Activated naive CD8-positive, alpha-beta T cell (primary cell): ENCODE results near the gene WDR37.
"Not testable (repeated sequence)": the region's sequence is repeated elsewhere in the genome, so short reads cannot be mapped to it uniquely, and the experiment has no call there.

Source experiments
- H3K27ac Mint-ChIP-seq: one replicate; pipeline ENCODE4 v1.8.0; 2021; ENCODE audit warnings: mixed read lengths
- H3K27me3 Mint-ChIP-seq: one replicate; pipeline ENCODE4 v1.8.0; 2021; ENCODE audit warnings: mixed read lengths
- H3K36me3 Mint-ChIP-seq: one replicate; pipeline ENCODE4 v1.8.0; 2021; ENCODE audit warnings: mixed read lengths
- H3K4me1 Mint-ChIP-seq: one replicate; pipeline ENCODE4 v1.8.0; 2021; ENCODE audit warnings: low read depth, mixed read lengths
- H3K4me3 Mint-ChIP-seq: one replicate; pipeline ENCODE4 v1.8.0; 2021; ENCODE audit warnings: mild to moderate bottlenecking, mixed read lengths
- H3K9me3 Mint-ChIP-seq: one replicate; pipeline ENCODE4 v1.8.0; 2021; ENCODE audit warnings: low read depth, mixed read lengths

The WDR37 gene, protein sequence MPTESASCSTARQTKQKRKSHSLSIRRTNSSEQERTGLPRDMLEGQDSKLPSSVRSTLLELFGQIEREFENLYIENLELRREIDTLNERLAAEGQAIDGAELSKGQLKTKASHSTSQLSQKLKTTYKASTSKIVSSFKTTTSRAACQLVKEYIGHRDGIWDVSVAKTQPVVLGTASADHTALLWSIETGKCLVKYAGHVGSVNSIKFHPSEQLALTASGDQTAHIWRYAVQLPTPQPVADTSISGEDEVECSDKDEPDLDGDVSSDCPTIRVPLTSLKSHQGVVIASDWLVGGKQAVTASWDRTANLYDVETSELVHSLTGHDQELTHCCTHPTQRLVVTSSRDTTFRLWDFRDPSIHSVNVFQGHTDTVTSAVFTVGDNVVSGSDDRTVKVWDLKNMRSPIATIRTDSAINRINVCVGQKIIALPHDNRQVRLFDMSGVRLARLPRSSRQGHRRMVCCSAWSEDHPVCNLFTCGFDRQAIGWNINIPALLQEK

GRCh38 chr10:1056326-1057105, at the start of gene WDR37:
Gene WDR37 (plus strand): TSS chr10:1056385. CDS start chr10:1072156, 15,771 bp downstream.
- Mint-ChIP-seq H3K27ac (peak within 1 kb of the TSS; percentile 92), H3K9me3 (no peaks in the 10 kb centered on the region), H3K36me3 (peaks cover 2% of the 10 kb centered on the region), H3K4me3 (peak within 1 kb of the TSS; percentile 94), H3K4me1 (peaks cover 81% of the 10 kb centered on the region), H3K27me3 (no peaks in the 10 kb centered on the region)

DNA sequence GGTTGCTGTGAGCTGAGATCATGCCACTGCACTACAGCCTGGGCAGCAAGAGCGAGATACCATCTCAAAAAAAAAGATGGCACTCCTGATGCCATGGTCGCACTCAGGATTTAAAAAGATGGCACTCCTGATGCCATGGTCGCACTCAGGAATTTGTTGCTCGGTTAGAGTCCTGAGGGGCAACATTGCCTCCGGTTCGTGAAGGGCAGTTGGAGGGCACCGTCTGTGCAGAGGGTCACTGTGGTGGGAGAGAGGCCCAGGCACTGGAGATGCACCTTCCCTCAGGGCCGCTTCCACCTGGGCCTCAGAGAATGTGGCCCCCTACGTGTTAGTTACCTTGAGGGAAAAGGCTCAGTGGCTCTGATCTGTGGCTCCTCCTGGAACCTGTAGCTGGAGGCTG, 49.6 kb upstream of the WDR37 start:
- H3K27me3 Mint-ChIP-seq, result no peaks in the 10 kb centered on the region
- peaks cover 4% of the 10 kb centered on the region for H3K9me3 Mint-ChIP-seq
- no peak overlapping the region for H3K27ac Mint-ChIP-seq
- no peak overlapping the region for H3K4me3 Mint-ChIP-seq
- H3K36me3 Mint-ChIP-seq, result peaks cover 29% of the 10 kb centered on the region
- H3K4me1 Mint-ChIP-seq, result peaks cover 6% of the 10 kb centered on the region

DNA sequence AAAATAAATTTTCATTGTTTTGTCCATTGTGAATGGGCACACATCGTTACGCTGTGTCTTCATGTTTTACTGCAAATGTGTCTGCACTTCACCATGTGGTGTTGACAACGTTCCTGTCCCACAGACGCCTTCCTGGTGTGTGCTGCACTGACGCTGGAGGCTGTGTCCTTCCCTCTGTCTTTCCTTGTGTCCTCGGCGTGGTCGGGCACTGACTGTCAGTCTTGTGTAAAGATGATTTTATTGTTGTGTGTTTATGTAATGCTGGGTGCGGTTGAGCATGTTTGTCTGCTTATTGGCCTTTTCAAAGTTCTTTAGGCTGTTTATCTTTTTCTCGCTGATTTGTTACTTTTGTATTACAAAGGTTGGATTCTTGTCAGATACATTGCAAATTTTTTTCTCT, 48.6 kb upstream of the WDR37 start:
- H3K27ac Mint-ChIP-seq, result peak overlapping the region; percentile 46
- H3K4me1 Mint-ChIP-seq, result peaks cover 3% of the 10 kb centered on the region
- H3K9me3 Mint-ChIP-seq, result no peaks in the 10 kb centered on the region
- peaks cover 23% of the 10 kb centered on the region for H3K36me3 Mint-ChIP-seq
- H3K4me3 Mint-ChIP-seq, result no peak overlapping the region
- H3K27me3 Mint-ChIP-seq, result no peaks in the 10 kb centered on the region

DNA sequence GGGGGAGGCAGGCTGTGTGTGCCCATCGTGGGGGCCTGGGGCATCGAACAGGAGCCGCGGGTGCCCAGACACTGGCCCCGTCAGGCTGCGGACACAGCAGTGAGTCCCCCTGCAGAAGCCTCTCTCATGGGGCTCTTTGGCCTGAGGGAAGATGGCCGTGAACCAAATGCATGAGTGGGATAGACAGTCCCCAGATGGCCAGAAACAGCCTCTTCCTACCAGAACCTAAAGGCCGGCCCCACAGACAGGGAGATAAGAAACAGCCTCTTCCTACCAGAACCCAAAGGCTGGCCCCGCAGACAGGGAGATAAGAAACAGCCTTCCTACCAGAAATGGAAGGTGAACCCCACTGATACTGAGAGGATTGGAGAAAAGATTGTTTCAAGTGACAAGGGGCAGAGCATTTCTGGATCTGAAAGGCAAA, 47.1 kb upstream of the WDR37 start:
- Mint-ChIP-seq H3K27me3 (no peaks in the 10 kb centered on the region), H3K4me1 (peaks cover 3% of the 10 kb centered on the region), H3K36me3 (peaks cover 15% of the 10 kb centered on the region), H3K9me3 (no peaks in the 10 kb centered on the region), H3K27ac (peak overlapping the region; percentile 11), H3K4me3 (no peak overlapping the region)

DNA sequence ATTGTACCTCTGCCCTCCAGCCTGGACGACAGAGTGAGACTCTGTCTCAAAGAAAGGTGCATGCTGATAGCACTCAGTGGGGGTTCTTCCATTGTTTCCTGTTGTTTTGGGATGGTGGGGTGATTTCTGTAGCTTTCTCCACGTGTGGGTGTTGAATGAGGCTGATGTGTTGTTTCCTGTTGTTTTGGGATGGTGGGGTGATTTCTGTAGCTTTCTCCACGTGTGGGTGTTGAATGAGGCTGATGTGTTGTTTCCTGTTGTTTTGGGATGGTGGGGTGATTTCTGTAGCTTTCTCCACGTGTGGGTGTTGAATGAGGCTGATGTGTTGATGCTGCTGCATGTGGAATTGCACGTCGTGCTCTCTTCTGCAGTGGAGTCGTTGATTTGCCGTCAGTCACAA, 46.2 kb upstream of the WDR37 start:
- H3K36me3 Mint-ChIP-seq, result peaks cover 15% of the 10 kb centered on the region
- not testable (repeated sequence) for H3K27me3 Mint-ChIP-seq, H3K9me3 Mint-ChIP-seq, H3K4me3 Mint-ChIP-seq, H3K4me1 Mint-ChIP-seq
- H3K27ac Mint-ChIP-seq, result peak overlapping the region; percentile 11

DNA sequence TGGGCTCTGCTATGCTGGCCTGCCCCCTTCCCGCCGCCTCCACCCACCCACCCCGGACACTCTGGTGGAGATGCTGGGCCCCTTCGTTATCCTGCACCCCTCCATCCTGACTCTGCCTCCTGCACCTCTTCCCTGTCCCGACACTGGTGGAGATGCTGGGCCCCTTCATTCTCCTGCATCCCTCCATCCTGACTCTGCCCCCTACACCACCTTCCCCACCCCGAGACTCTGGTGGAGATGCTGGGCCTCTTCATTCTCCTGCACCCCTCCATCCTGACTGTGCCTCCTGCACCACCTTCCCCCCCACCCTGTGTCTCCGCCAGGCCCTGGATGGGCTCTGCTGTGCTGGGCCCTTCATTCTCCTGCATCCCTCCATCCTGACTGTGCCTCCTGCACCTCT, 45.5 kb upstream of the WDR37 start:
- H3K4me3 Mint-ChIP-seq, result no peak overlapping the region
- H3K27me3 Mint-ChIP-seq, result no peaks in the 10 kb centered on the region
- H3K9me3 Mint-ChIP-seq, result no peaks in the 10 kb centered on the region
- H3K36me3 Mint-ChIP-seq, result peaks cover 11% of the 10 kb centered on the region
- no peak overlapping the region for H3K27ac Mint-ChIP-seq
- H3K4me1 Mint-ChIP-seq, result peaks cover 3% of the 10 kb centered on the region

GRCh38 chr10:1011696-1012095, 44.5 kb upstream of the WDR37 start:
- H3K9me3 Mint-ChIP-seq, result no peaks in the 10 kb centered on the region
- H3K27me3 Mint-ChIP-seq, result no peaks in the 10 kb centered on the region
- no peak overlapping the region for H3K27ac Mint-ChIP-seq
- peaks cover 3% of the 10 kb centered on the region for H3K4me1 Mint-ChIP-seq
- no peak overlapping the region for H3K4me3 Mint-ChIP-seq
- peaks cover 10% of the 10 kb centered on the region for H3K36me3 Mint-ChIP-seq

DNA sequence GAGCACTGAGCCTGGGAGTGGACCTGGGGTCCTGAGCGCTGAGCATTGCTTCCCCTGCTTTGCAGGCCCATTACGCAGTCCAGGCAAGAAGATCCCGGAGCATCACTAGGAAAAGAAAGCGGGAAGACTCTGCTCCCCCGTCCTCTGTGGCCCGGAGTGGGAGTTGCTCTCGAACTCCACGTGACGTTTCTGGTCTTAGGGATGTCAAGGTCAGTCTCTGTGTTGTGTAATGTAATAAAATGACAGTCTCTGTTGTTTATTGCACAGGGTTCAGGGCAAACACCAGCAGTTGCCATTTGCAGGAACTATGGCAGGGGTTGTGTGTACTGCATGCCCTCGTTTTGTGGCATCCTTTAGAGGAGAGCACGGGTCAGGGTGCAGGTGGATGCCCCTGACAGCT, 40.5 kb upstream of the WDR37 start:
- Mint-ChIP-seq H3K4me3 (no peak overlapping the region), H3K4me1 (peaks cover 3% of the 10 kb centered on the region), H3K36me3 (peaks cover 7% of the 10 kb centered on the region), H3K27me3 (no peaks in the 10 kb centered on the region), H3K9me3 (no peaks in the 10 kb centered on the region), H3K27ac (no peak overlapping the region)

GRCh38 chr10:1019362-1019761, 36.8 kb upstream of the WDR37 start:
- H3K27me3 Mint-ChIP-seq, result no peaks in the 10 kb centered on the region
- peaks cover 3% of the 10 kb centered on the region for H3K36me3 Mint-ChIP-seq

DNA sequence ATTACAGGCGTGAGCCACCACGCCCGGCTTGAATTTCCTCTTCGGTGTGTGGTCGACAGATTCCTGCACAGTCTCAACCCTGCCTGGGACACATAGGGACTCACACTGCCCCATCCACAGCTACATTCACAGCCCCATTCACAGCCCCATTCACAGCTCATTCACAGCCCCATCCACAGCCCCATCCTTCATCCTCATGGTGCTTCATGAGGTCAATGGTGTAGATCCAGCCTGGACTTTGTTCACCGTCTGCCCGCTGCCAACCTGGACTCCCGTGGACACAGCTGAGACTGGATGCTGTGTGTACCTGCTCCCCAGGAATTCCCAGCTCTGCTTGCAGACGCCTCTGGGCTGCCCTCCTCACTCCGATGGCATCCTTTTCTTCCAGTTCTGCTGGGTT, 35.7 kb upstream of the WDR37 start:
- Mint-ChIP-seq H3K36me3 (peaks cover 3% of the 10 kb centered on the region), H3K9me3 (no peaks in the 10 kb centered on the region), H3K4me1 (no peaks in the 10 kb centered on the region), H3K27ac (no peak overlapping the region), H3K4me3 (no peak overlapping the region), H3K27me3 (no peaks in the 10 kb centered on the region)

More at GRCh38 chr10:1019362-1019761, 36.8 kb upstream of the WDR37 start:
- no peak overlapping the region for H3K4me3 Mint-ChIP-seq
- H3K9me3 Mint-ChIP-seq, result no peaks in the 10 kb centered on the region
- H3K4me1 Mint-ChIP-seq, result no peaks in the 10 kb centered on the region
- no peak overlapping the region for H3K27ac Mint-ChIP-seq

- Mint-ChIP-seq H3K4me3 (no peak overlapping the region), H3K27me3 (no peaks in the 10 kb centered on the region), H3K4me1 (no peaks in the 10 kb centered on the region), H3K36me3 (peaks cover 3% of the 10 kb centered on the region), H3K9me3 (no peaks in the 10 kb centered on the region), H3K27ac (no peak overlapping the region)
Observed at GRCh38 chr10:1020958-1021357, 35.2 kb upstream of the WDR37 start.

DNA sequence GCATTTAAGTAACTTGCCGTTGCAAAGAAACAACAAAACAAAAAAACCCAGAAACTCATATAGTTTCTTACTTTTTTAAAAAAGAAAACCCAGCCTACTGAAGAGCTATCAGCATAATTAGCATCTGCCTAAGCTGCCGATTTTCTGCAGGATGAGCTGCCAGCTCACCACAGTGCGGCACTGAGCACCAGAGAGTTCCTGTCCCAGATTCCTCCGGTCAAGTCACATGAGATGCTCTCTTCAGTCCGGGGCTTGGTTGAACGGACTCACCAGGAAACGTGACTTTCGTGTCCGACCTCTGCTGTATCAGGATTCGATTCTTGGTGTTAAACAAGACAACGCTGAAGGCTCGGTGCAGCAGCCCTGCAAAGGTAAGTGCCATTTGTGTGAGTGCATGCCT, 33.8 kb upstream of the WDR37 start:
- Mint-ChIP-seq H3K9me3 (no peaks in the 10 kb centered on the region), H3K27me3 (no peaks in the 10 kb centered on the region), H3K36me3 (peaks cover 6% of the 10 kb centered on the region), H3K4me1 (no peaks in the 10 kb centered on the region), H3K4me3 (no peak overlapping the region), H3K27ac (no peak overlapping the region)

DNA sequence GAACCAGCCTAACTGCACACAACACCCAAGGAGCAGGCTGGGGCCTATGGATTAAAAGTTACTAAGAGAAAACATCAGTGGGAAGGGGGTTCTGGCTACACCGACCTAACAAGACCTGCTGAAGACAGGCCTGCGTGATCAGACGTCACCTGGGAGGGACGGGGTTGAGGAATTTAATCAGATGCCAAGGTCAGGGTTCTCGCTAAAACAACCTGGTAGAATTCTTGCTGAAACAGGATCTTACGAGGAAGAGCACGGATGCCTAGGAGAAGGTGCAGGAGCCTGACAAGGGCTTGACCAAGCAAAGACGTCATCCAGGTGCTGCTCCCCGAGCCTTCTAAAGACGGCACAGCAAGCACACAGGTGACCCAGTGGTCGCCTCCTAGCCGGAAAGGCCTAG, 32.1 kb upstream of the WDR37 start:
- H3K27me3 Mint-ChIP-seq, result no peaks in the 10 kb centered on the region
- no peak overlapping the region for H3K27ac Mint-ChIP-seq
- no peaks in the 10 kb centered on the region for H3K9me3 Mint-ChIP-seq
- no peaks in the 10 kb centered on the region for H3K4me1 Mint-ChIP-seq
- H3K4me3 Mint-ChIP-seq, result no peak overlapping the region
- peaks cover 4% of the 10 kb centered on the region for H3K36me3 Mint-ChIP-seq

DNA sequence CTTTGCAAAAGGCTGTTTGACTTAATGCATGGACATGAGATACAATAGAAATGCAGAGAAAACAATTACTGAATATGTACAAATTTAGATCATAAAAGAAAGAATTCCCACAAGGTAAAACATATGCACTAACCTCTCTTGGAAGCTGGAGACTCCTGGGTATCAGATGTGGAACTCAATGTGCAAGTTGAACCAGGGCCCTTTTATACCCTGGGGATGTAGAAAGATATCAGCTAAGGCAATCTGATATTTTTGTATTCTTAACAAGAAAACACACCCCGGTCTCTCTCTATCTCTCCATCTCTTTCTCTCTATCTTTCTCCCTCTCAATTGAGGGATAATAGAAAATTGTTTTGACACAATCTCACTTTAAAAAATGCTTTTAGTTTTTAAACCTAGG, 30.5 kb upstream of the WDR37 start, which contains the start of gene IDI2:
IDI2 (minus strand) TSS at position 177 of the 400 bp plus-strand sequence. CDS start 1,136 bp downstream, outside the sequence.
- no peaks in the 10 kb centered on the region for H3K4me1 Mint-ChIP-seq
- peaks cover 4% of the 10 kb centered on the region for H3K36me3 Mint-ChIP-seq
- no peak within 1 kb of the TSS for H3K27ac Mint-ChIP-seq
- no peaks in the 10 kb centered on the region for H3K9me3 Mint-ChIP-seq
- no peak within 1 kb of the TSS for H3K4me3 Mint-ChIP-seq
- no peaks in the 10 kb centered on the region for H3K27me3 Mint-ChIP-seq

GRCh38 chr10:1026578-1026977, 29.6 kb upstream of the WDR37 start:
- Mint-ChIP-seq H3K36me3 (peaks cover 4% of the 10 kb centered on the region), H3K27me3 (no peaks in the 10 kb centered on the region), H3K4me1 (no peaks in the 10 kb centered on the region), H3K9me3 (no peaks in the 10 kb centered on the region), H3K4me3 (no peak overlapping the region), H3K27ac (no peak overlapping the region)
